Eye (tissue), 1 donor: ENCODE data around the gene TDRD9.
A peak's percentile ranks its signal among the peaks of the same experiment; 100 is the strongest.
"Not testable (repeated sequence)": the region's sequence is repeated elsewhere in the genome, so short reads cannot be mapped to it uniquely, and the experiment has no call there.

Source experiments
- DNase-seq: peaks from one replicate; pipeline ENCODE4 v3.0.0-alpha.2; 2015

Gene TDRD9

GRCh38 chr14:103928011-103928890 is at the start of gene TDRD9:
TSS of gene TDRD9 (plus strand) at chr14:103928456. CDS start at chr14:103928510, 54 bp downstream.
- DNase-seq, result no peak

GRCh38 chr14:103879118-103879569 is 49.1 kb upstream of the TDRD9 start:
- no peak for DNase-seq

- no peak for DNase-seq
Observed at GRCh38 chr14:103879570-103880347, 48.5 kb upstream of the TDRD9 start.

GRCh38 chr14:103880348-103881267 is 47.6 kb upstream of the TDRD9 start:
- peak; percentile 75 for DNase-seq

GRCh38 chr14:103881268-103882201 is 46.7 kb upstream of the TDRD9 start:
- no peak for DNase-seq

GRCh38 chr14:103882503-103883262 is 45.6 kb upstream of the TDRD9 start:
- no peak for DNase-seq

GRCh38 chr14:103883263-103883523 is 45.1 kb upstream of the TDRD9 start:
- no peak for DNase-seq

GRCh38 chr14:103884854-103885253 is 43.4 kb upstream of the TDRD9 start:
- no peak for DNase-seq

- DNase-seq, result no peak
Observed at GRCh38 chr14:103885509-103885932, 42.7 kb upstream of the TDRD9 start.

- peak; percentile 45 for DNase-seq
Observed at GRCh38 chr14:103886304-103887169, 41.7 kb upstream of the TDRD9 start.

GRCh38 chr14:103887170-103887501 is 41.1 kb upstream of the TDRD9 start:
- no peak for DNase-seq

- no peak for DNase-seq
Observed at GRCh38 chr14:103887557-103888115, 40.6 kb upstream of the TDRD9 start.

- not testable (repeated sequence) for DNase-seq
Observed at GRCh38 chr14:103889002-103889312, 39.3 kb upstream of the TDRD9 start.

- no peak for DNase-seq
Observed at GRCh38 chr14:103889313-103890051, 38.8 kb upstream of the TDRD9 start.

GRCh38 chr14:103890052-103890371 is 38.2 kb upstream of the TDRD9 start:
- no peak for DNase-seq

GRCh38 chr14:103890821-103891666 is 37.2 kb upstream of the TDRD9 start:
- DNase-seq, result no peak

GRCh38 chr14:103891667-103892215 is 36.5 kb upstream of the TDRD9 start:
- no peak for DNase-seq

- DNase-seq, result no peak
Observed at GRCh38 chr14:103892247-103892646, 36.0 kb upstream of the TDRD9 start.
